H1 (cell line): ENCODE measurements around the gene RAD51B.

Experiments
- ATF3 ChIP-seq: IDR thresholded peaks from 2 replicates; pipeline ENCODE4 v1.6.1; 2011; ENCODE audit warnings: low read depth, mild to moderate bottlenecking, low read length; ENCODE audit not compliant: insufficient read depth
- CEBPB ChIP-seq: IDR thresholded peaks from 2 replicates; pipeline ENCODE4 v1.6.1; 2012; ENCODE audit warnings: low read depth, low read length
- E2F6 ChIP-seq: IDR thresholded peaks from 2 replicates; pipeline ENCODE4 v1.6.1; 2012; ENCODE audit warnings: inconsistent platforms
- EGR1 ChIP-seq: IDR thresholded peaks from 2 replicates; pipeline ENCODE4 v1.6.1; 2011; ENCODE audit warnings: low read depth, low read length, borderline replicate concordance
- EP300 ChIP-seq, 2 experiments: IDR thresholded peaks; 1 replicate in 1 of 2; 2 replicates in 1 of 2; pipeline ENCODE4 v1.6.1; 2011 to 2012; ENCODE audit warnings: low read depth in 2 of 2, low read length in 2 of 2, mild to moderate bottlenecking in 2 of 2, borderline replicate concordance in 1 of 2, inconsistent platforms in 1 of 2, moderate library complexity in 1 of 2
- EZH2 ChIP-seq: fragments of 200-600 bp; sonication (generic); IDR thresholded peaks from 2 replicates; pipeline ENCODE4 v1.7.1; 2012; ENCODE audit warnings: low read depth, mild to moderate bottlenecking, moderate library complexity, low read length, inconsistent platforms; ENCODE audit not compliant: severe bottlenecking
- MAFK ChIP-seq: IDR thresholded peaks from 2 replicates; pipeline ENCODE4 v1.6.1; 2012; ENCODE audit warnings: low read depth, mild to moderate bottlenecking, improper control_type of control experiment, low read length
- POLR2A ChIP-seq, 2 experiments: IDR thresholded peaks; 1 replicate in 1 of 2; 2 replicates in 1 of 2; pipeline ENCODE4 v1.6.1; 2011; ENCODE audit warnings: low read depth in 2 of 2, low read length in 2 of 2, mild to moderate bottlenecking in 2 of 2; ENCODE audit errors: control extremely low read depth in 1 of 2
- POLR2AphosphoS5 ChIP-seq: IDR thresholded peaks from 2 replicates; pipeline ENCODE4 v1.6.1; 2011; ENCODE audit warnings: low read depth, low read length
- SP1 ChIP-seq: IDR thresholded peaks from 2 replicates; pipeline ENCODE4 v1.6.1; 2011; ENCODE audit warnings: low read depth, low read length
- YY1 ChIP-seq: IDR thresholded peaks from 2 replicates; pipeline ENCODE4 v1.6.1; 2011; ENCODE audit warnings: low read depth, mild to moderate bottlenecking, low read length
- TF ChIP-seq, protein P1 (sequence below): IDR thresholded peaks from 2 replicates; pipeline ENCODE4 v1.6.1; 2012; ENCODE audit warnings: inconsistent platforms

GRCh38 chr14:68094158-68094557 lies 274.6 kb downstream of the RAD51B start:
- TF ChIP-seq EZH2 = no peak
- TF ChIP-seq, protein P1, sequence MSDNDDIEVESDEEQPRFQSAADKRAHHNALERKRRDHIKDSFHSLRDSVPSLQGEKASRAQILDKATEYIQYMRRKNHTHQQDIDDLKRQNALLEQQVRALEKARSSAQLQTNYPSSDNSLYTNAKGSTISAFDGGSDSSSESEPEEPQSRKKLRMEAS = no peak
- TF ChIP-seq EGR1 = no peak
- no peak for TF ChIP-seq YY1
- no peak for TF ChIP-seq POLR2AphosphoS5
- no peak for TF ChIP-seq SP1
- TF ChIP-seq MAFK = no peak
- no peak for TF ChIP-seq POLR2A (IDR thresholded peaks at IDR 0.05; ENCODE audit: control extremely low read depth in 1 of 2, low read depth in 2 of 2, low read length in 2 of 2)
- no peak for TF ChIP-seq ATF3
- TF ChIP-seq E2F6 = no peak
- no peak for TF ChIP-seq EP300 (IDR thresholded peaks at IDR 0.05; ENCODE audit: borderline replicate concordance in 1 of 2, low read depth in 2 of 2, low read length in 2 of 2)
- no peak for TF ChIP-seq CEBPB
